SK-N-SH (cell line): ENCODE data around the gene MAP2K3. TPM values are rescaled to one million over a fixed set of nuclear protein-coding genes. Genes with fewer than 3 reads are reported as not detected.

Experiments
- CTCF ChIA-PET: fragments of 300-600, 350-600 bp; formaldehyde crosslinking; extraction: SDS; loops from one replicate; lab custom pipeline; 2021; lab: Yijun Ruan, JAX
- POLR2A ChIA-PET: fragments of 350-600 bp; sonication (Branson Sonifier 250); formaldehyde crosslinking; extraction: SDS; loops from one replicate; lab custom pipeline; 2020; ENCODE audit warnings: antibody characterized with exemption, inconsistent platforms; lab: Yijun Ruan, JAX
- DNase-seq: peaks from one replicate; pipeline ENCODE4 v3.0.0; 2012
- H2AFZ ChIP-seq: fragments of 200-600 bp; sonication (generic); 2 replicates; pipeline ENCODE4 v1.8.1; 2016; ENCODE audit warnings: antibody characterized with exemption, mild to moderate bottlenecking, low read depth
- H3F3A ChIP-seq: fragments of 200-600 bp; sonication (generic); replicated peaks from 2 replicates; pipeline ENCODE3; 2016; ENCODE audit warnings: antibody characterized with exemption, mild to moderate bottlenecking; ENCODE audit not compliant: insufficient read depth
- H3K27ac ChIP-seq, 2 experiments: fragments of 200-500 bp in 1 of 2; fragments of 200-600 bp in 1 of 2; sonication (Bioruptor generic) in 1 of 2; sonication (generic), shearing (Covaris generic) in 1 of 2; 2 replicates each; pipeline versions ENCODE4 v1.5.1 to v1.6.1; 2014 to 2016; ENCODE audit warnings: low read depth in 2 of 2, inconsistent platforms in 1 of 2, low read length in 1 of 2, mild to moderate bottlenecking in 1 of 2, mixed read lengths in 1 of 2
- H3K27me3 ChIP-seq: fragments of 200-600 bp; sonication (generic), shearing (Covaris generic); 2 replicates; pipeline ENCODE4 v1.6.1; 2016; ENCODE audit warnings: mixed run types; ENCODE audit not compliant: insufficient read depth
- H3K36me3 ChIP-seq, 2 experiments: fragments of 200-500 bp in 1 of 2; fragments of 200-600 bp in 1 of 2; sonication (Bioruptor generic) in 1 of 2; sonication (generic) in 1 of 2; replicated peaks in 1 of 2; 2 replicates each; pipeline versions ENCODE3 to v1.5.1; 2014 to 2016; ENCODE audit warnings: low read length in 1 of 2, mild to moderate bottlenecking in 1 of 2; ENCODE audit not compliant: insufficient read depth in 2 of 2, control insufficient read depth in 1 of 2
- H3K4me1 ChIP-seq, 2 experiments: fragments of 200-500 bp in 1 of 2; fragments of 200-600 bp in 1 of 2; sonication (Bioruptor generic) in 1 of 2; sonication (generic), shearing (Covaris generic) in 1 of 2; 2 replicates each; pipeline versions ENCODE4 v1.5.1 to v1.6.1; 2014 to 2016; ENCODE audit warnings: low read depth in 1 of 2, low read length in 1 of 2, mixed run types in 1 of 2; ENCODE audit not compliant: insufficient read depth in 2 of 2, control insufficient read depth in 1 of 2
- H3K4me2 ChIP-seq: fragments of 200-600 bp; sonication (generic), shearing (Covaris generic); 2 replicates; pipeline ENCODE4 v1.6.1; 2017; ENCODE audit warnings: mixed run types
- H3K4me3 ChIP-seq, 2 experiments: fragments of 200-500 bp in 1 of 2; fragments of 200-600 bp in 1 of 2; sonication (Bioruptor generic) in 1 of 2; sonication (generic), shearing (Covaris generic) in 1 of 2; 2 replicates each; pipeline versions ENCODE4 v1.5.1 to v1.8.1; 2014 to 2016; ENCODE audit warnings: low read depth in 2 of 2, inconsistent platforms in 1 of 2, low read length in 1 of 2, mild to moderate bottlenecking in 1 of 2, mixed read lengths in 1 of 2, moderate library complexity in 1 of 2
- H3K79me2 ChIP-seq: fragments of 200-600 bp; sonication (generic); 2 replicates; pipeline ENCODE4 v1.8.1; 2017; ENCODE audit warnings: mild to moderate bottlenecking; ENCODE audit not compliant: insufficient read depth
- H3K9ac ChIP-seq: fragments of 200-600 bp; sonication (generic); 2 replicates; pipeline ENCODE4 v1.6.1; 2017; ENCODE audit warnings: mixed run types
- H3K9me2 ChIP-seq: fragments of 200-600 bp; sonication (generic); 2 replicates; pipeline ENCODE4 v1.6.1; 2017; ENCODE audit warnings: mixed run types
- H3K9me3 ChIP-seq: fragments of 200-600 bp; sonication (generic); 2 replicates; pipeline ENCODE4 v1.6.1; 2017; ENCODE audit warnings: mixed run types, mild to moderate bottlenecking, moderate library complexity
- H4K20me1 ChIP-seq: fragments of 200-600 bp; sonication (generic); 2 replicates; pipeline ENCODE4 v1.6.1; 2017; ENCODE audit warnings: mild to moderate bottlenecking, mixed run types; ENCODE audit not compliant: insufficient read depth
- CHD2 ChIP-seq: fragments of 150-350 bp; IDR thresholded peaks from 2 replicates; pipeline ENCODE4 v1.6.1; 2018; ENCODE audit warnings: low read length; ENCODE audit not compliant: partially characterized antibody
- ELF1 ChIP-seq: IDR thresholded peaks from 2 replicates; pipeline ENCODE4 v1.4.0; 2012
- EP300 ChIP-seq, 2 experiments: IDR thresholded peaks; 2 replicates each; pipeline versions ENCODE4 v1.4.0 to v1.6.1; 2012; ENCODE audit warnings: borderline replicate concordance in 1 of 2, low read depth in 1 of 2, low read length in 1 of 2
- FOSL2 ChIP-seq: IDR thresholded peaks from 2 replicates; pipeline ENCODE4 v1.4.0; 2012; ENCODE audit warnings: low read depth, mild to moderate bottlenecking, moderate library complexity, borderline replicate concordance
- FOXJ3 ChIP-seq: sonication (generic); formaldehyde crosslinking; IDR thresholded peaks from 2 replicates; pipeline ENCODE4 v1.5.1; 2020; ENCODE audit warnings: mild to moderate bottlenecking, missing genetic modification reagents
- FOXM1 ChIP-seq: IDR thresholded peaks from 2 replicates; pipeline ENCODE4 v1.4.0; 2012; ENCODE audit warnings: low read depth, mild to moderate bottlenecking
- GABPA ChIP-seq: IDR thresholded peaks from 2 replicates; pipeline ENCODE4 v1.4.0; 2012; ENCODE audit warnings: low read depth, mild to moderate bottlenecking
- JUND ChIP-seq: IDR thresholded peaks from 2 replicates; pipeline ENCODE4 v1.4.0; 2012
- MXI1 ChIP-seq: IDR thresholded peaks from 2 replicates; pipeline ENCODE4 v1.6.1; 2012; ENCODE audit warnings: mild to moderate bottlenecking, low read depth, low read length, improper control_type of control experiment
- NRF1 ChIP-seq: IDR thresholded peaks from 2 replicates; pipeline ENCODE4 v1.6.1; 2012; ENCODE audit warnings: low read depth, mild to moderate bottlenecking, low read length
- RAD21 ChIP-seq: IDR thresholded peaks from 2 replicates; pipeline ENCODE4 v1.6.1; 2012; ENCODE audit warnings: mild to moderate bottlenecking, low read length
- RCOR1 ChIP-seq: fragments of 150-350 bp; IDR thresholded peaks from 2 replicates; pipeline ENCODE4 v1.6.1; 2017; ENCODE audit warnings: antibody characterized with exemption, low read length
- RFX5 ChIP-seq: IDR thresholded peaks from 2 replicates; pipeline ENCODE4 v1.6.1; 2012; ENCODE audit warnings: mild to moderate bottlenecking, improper control_type of control experiment, low read length
- SMC3 ChIP-seq: IDR thresholded peaks from 2 replicates; pipeline ENCODE4 v1.6.1; 2012; ENCODE audit warnings: low read depth, low read length, improper control_type of control experiment
- TAF1 ChIP-seq: IDR thresholded peaks from 2 replicates; pipeline ENCODE4 v1.6.1; 2012; ENCODE audit warnings: low read depth, mild to moderate bottlenecking, low read length, moderate library complexity, borderline replicate concordance
- TCF12 ChIP-seq: IDR thresholded peaks from 2 replicates; pipeline ENCODE4 v1.4.0; 2012
- YY1 ChIP-seq: IDR thresholded peaks from 2 replicates; pipeline ENCODE4 v1.4.0; 2012; ENCODE audit warnings: low read depth, mild to moderate bottlenecking
- WGBS: methylation state at CpG from one replicate; pipeline ENCODE4 v1.1.6; 2017; ENCODE audit warnings: low lambda C conversion rate; 5-methylcytosine and 5-hydroxymethylcytosine counted together
- polyA plus RNA-seq, 3 experiments: library from polyadenylated mRNA; depleted of rRNA; stranded (reverse); fragments of >200 nt; gene quantifications; 2 replicates each; pipeline ENCODE4 v1.2.3, GENCODE V29; 2012
- TF ChIP-seq, protein P1 (sequence below): IDR thresholded peaks from 2 replicates; pipeline ENCODE4 v1.6.1; 2012; ENCODE audit warnings: mild to moderate bottlenecking, low read depth, low read length, moderate library complexity
- TF ChIP-seq, protein P2 (sequence below): IDR thresholded peaks from 2 replicates; pipeline ENCODE4 v1.4.0; 2012; ENCODE audit warnings: low read depth
- TF ChIP-seq, protein P3 (sequence below): IDR thresholded peaks from 2 replicates; pipeline ENCODE4; 2012
- TF ChIP-seq, protein P4 (sequence below): fragments of 150-350 bp; IDR thresholded peaks from 2 replicates; pipeline ENCODE4 v1.6.1; 2016; ENCODE audit warnings: mild to moderate bottlenecking, low read depth, low read length
- TF ChIP-seq, protein P5 (sequence below): fragments of 150-350 bp; IDR thresholded peaks from 2 replicates; pipeline ENCODE4 v1.6.1; 2017; ENCODE audit warnings: antibody characterized with exemption, low read length, low read depth, borderline replicate concordance

Gene MAP2K3
- polyA plus RNA-seq, 1 of the 3 experiments (the other 2 are of a cell fraction) = 30.0 TPM

DNA sequence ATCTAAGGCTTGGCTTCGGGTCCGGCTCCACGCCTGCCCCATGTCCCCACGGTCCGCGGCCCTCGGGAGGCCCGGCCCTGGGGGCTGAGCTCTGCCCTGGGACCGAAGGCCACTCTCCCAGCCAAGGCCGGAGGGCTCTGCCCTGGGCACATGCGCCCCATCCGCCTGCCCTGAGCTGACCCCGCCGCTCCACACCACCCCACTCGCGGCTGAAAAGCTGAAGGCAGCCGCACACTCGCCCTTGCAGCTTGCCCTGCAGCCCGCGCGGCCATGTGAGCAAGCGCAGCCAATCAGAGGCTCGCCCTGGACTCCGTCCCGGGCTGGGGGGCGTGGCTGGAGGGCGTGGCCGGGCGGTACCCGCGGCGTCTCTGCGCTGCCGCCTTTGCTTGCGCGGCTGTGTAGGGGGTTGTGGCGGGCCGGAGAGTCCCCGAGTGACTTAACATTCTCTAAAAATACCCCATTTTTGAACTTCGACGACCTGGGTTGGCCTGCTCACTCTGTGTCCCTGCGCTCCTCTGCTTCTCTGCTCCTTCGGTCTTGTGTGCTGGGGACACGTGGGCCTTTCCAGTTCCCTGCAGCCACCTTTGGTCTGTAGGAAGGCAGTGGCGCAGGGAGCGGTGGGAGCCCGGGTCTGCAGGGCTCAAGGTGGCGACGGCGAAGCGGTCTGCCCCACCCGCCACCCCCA lies 8.8 kb upstream of the MAP2K3 start (continued):
- TF ChIP-seq, protein P1, sequence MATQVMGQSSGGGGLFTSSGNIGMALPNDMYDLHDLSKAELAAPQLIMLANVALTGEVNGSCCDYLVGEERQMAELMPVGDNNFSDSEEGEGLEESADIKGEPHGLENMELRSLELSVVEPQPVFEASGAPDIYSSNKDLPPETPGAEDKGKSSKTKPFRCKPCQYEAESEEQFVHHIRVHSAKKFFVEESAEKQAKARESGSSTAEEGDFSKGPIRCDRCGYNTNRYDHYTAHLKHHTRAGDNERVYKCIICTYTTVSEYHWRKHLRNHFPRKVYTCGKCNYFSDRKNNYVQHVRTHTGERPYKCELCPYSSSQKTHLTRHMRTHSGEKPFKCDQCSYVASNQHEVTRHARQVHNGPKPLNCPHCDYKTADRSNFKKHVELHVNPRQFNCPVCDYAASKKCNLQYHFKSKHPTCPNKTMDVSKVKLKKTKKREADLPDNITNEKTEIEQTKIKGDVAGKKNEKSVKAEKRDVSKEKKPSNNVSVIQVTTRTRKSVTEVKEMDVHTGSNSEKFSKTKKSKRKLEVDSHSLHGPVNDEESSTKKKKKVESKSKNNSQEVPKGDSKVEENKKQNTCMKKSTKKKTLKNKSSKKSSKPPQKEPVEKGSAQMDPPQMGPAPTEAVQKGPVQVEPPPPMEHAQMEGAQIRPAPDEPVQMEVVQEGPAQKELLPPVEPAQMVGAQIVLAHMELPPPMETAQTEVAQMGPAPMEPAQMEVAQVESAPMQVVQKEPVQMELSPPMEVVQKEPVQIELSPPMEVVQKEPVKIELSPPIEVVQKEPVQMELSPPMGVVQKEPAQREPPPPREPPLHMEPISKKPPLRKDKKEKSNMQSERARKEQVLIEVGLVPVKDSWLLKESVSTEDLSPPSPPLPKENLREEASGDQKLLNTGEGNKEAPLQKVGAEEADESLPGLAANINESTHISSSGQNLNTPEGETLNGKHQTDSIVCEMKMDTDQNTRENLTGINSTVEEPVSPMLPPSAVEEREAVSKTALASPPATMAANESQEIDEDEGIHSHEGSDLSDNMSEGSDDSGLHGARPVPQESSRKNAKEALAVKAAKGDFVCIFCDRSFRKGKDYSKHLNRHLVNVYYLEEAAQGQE = no peak
- no peak for TF ChIP-seq RAD21
- TF ChIP-seq EP300 (IDR thresholded peaks at IDR 0.05; ENCODE audit: borderline replicate concordance in 1 of 2, low read depth in 1 of 2, low read length in 1 of 2) = no peak
- TF ChIP-seq CHD2 = no peak
- no peak for TF ChIP-seq GABPA
- no peak for TF ChIP-seq FOXM1
- TF ChIP-seq, protein P2, sequence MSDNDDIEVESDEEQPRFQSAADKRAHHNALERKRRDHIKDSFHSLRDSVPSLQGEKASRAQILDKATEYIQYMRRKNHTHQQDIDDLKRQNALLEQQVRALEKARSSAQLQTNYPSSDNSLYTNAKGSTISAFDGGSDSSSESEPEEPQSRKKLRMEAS = peak; percentile 74
- TF ChIP-seq SMC3 = no peak
- TF ChIP-seq RCOR1 = no peak
- no peak for TF ChIP-seq JUND
- TF ChIP-seq MXI1 = peak; percentile 78
- 0 out of 2 replicates have a peak, but pooled peaks have one; percentile 30 for TF ChIP-seq YY1
- TF ChIP-seq, protein P3, sequence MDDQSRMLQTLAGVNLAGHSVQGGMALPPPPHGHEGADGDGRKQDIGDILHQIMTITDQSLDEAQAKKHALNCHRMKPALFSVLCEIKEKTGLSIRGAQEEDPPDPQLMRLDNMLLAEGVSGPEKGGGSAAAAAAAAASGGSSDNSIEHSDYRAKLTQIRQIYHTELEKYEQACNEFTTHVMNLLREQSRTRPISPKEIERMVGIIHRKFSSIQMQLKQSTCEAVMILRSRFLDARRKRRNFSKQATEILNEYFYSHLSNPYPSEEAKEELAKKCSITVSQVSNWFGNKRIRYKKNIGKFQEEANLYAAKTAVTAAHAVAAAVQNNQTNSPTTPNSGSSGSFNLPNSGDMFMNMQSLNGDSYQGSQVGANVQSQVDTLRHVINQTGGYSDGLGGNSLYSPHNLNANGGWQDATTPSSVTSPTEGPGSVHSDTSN = no peak
- 0 out of 2 replicates have a peak, but pooled peaks have one; percentile 12 for TF ChIP-seq NRF1

DNA sequence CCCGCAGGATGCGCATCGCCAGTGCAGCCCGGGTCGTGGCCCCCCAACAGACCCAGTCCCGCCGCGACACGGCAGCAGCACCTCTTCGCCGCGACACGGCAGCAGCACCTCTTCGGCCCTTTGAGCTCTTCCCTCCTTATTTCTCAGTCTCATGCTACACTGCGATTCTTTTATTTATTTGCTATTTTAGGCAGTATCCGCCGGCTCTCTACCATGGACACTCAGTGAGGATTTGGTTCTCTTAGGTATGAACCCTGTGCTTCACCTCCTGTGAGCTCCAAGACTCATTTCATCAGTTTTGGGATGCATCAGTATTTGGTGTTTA lies 8.3 kb upstream of the MAP2K3 start:
- Histone ChIP-seq H3K4me2 (peak overlapping the region; percentile 85), H3K9me2 (no peaks in the 10 kb centered on the region), H3F3A (peaks cover 4% of the 10 kb centered on the region), H3K36me3 (no peaks in the 10 kb centered on the region), H3K4me1 (peaks cover 6 to 14% of the 10 kb centered on the region in 2 experiments; a peak in 2 of 4 replicates), H3K27me3 (no peaks in the 10 kb centered on the region), H3K4me3 (peak overlapping the region; percentile 54 to 63), H3K9me3 (no peaks in the 10 kb centered on the region), H3K27ac (no peak overlapping the region), H3K9ac (no peak overlapping the region), H3K79me2 (no peaks in the 10 kb centered on the region), H4K20me1 (no peaks in the 10 kb centered on the region), H2AFZ (peak overlapping the region; percentile 88; the same call in 1 of the 2 replicates)
- ChIA-PET POLR2A (interaction anchor here (1.3 to 1.6 kb wide), 2 partner anchors 13 to 62 kb away, joined by 4 read pairs; partner anchors contain the start of gene TMEM11), CTCF (interaction anchor here (0.6 to 9.0 kb wide), 10 partner anchors 11 to 271 kb away, joined by 3 to 91 read pairs (median 4); partner anchors contain the start of gene DHRS7B)
- 53% methylated on average over 16 of the region's 17 CpGs for WGBS
- DNase-seq = no peak
- no peak for TF ChIP-seq TAF1
- TF ChIP-seq, protein P4, sequence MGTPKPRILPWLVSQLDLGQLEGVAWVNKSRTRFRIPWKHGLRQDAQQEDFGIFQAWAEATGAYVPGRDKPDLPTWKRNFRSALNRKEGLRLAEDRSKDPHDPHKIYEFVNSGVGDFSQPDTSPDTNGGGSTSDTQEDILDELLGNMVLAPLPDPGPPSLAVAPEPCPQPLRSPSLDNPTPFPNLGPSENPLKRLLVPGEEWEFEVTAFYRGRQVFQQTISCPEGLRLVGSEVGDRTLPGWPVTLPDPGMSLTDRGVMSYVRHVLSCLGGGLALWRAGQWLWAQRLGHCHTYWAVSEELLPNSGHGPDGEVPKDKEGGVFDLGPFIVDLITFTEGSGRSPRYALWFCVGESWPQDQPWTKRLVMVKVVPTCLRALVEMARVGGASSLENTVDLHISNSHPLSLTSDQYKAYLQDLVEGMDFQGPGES = no peak
- no peak for TF ChIP-seq JUND
- TF ChIP-seq, protein P2 = no peak
- no peak for TF ChIP-seq FOXJ3 (CRISPR knock-in tag)
- TF ChIP-seq, protein P3 = no peak
- TF ChIP-seq, protein P5, sequence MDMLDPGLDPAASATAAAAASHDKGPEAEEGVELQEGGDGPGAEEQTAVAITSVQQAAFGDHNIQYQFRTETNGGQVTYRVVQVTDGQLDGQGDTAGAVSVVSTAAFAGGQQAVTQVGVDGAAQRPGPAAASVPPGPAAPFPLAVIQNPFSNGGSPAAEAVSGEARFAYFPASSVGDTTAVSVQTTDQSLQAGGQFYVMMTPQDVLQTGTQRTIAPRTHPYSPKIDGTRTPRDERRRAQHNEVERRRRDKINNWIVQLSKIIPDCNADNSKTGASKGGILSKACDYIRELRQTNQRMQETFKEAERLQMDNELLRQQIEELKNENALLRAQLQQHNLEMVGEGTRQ = no peak
- no peak for TF ChIP-seq RCOR1
- TF ChIP-seq RFX5 = no peak
- TF ChIP-seq EP300 (IDR thresholded peaks at IDR 0.05; ENCODE audit: borderline replicate concordance in 1 of 2, low read depth in 1 of 2, low read length in 1 of 2) = no peak
- TF ChIP-seq SMC3 = no peak
- no peak for TF ChIP-seq ELF1
- TF ChIP-seq NRF1 = no peak
- TF ChIP-seq FOSL2 = no peak
- TF ChIP-seq MXI1 = no peak
- TF ChIP-seq TCF12 = no peak
